SW 1271 (cell line): Measurements from ENCODE around the gene MYO7B.

Source experiments
- DNase-seq, 2 experiments: peaks; one replicate each; lab custom pipeline; 2025; lab: John Stamatoyannopoulos, UW

Gene MYO7B

GRCh38 chr2:127638361-127639110 lies 103.1 kb downstream of the MYO7B start:
- no peak for DNase-seq

- no peak for DNase-seq
Measured at GRCh38 chr2:127639111-127639474, 103.6 kb downstream of the MYO7B start.

GRCh38 chr2:127640082-127641072 lies 104.9 kb downstream of the MYO7B start:
- DNase-seq: no peak

GRCh38 chr2:127641133-127641532 lies 105.7 kb downstream of the MYO7B start:
- no peak for DNase-seq

- no peak for DNase-seq
Measured at GRCh38 chr2:127641846-127642507, 106.5 kb downstream of the MYO7B start.

GRCh38 chr2:127642706-127643438 lies 107.4 kb downstream of the MYO7B start:
- DNase-seq: no peak

- DNase-seq: no peak
Measured at GRCh38 chr2:127643439-127644065, 108.1 kb downstream of the MYO7B start.

- no peak for DNase-seq
Measured at GRCh38 chr2:127644066-127645025, 108.9 kb downstream of the MYO7B start.

- DNase-seq: no peak
Measured at GRCh38 chr2:127645026-127645394, 109.5 kb downstream of the MYO7B start.

- no peak for DNase-seq
Measured at GRCh38 chr2:127645395-127646291, 110.2 kb downstream of the MYO7B start, which contains the start of gene GPR17. TSS of gene GPR17 (plus strand) at chr2:127646153. CDS start at chr2:127650736, 4,583 bp downstream.

GRCh38 chr2:127646487-127647241 lies 111.2 kb downstream of the MYO7B start:
- DNase-seq: no peak

- no peak for DNase-seq
Measured at GRCh38 chr2:127647242-127648190, 112.0 kb downstream of the MYO7B start.

GRCh38 chr2:127648321-127648720 lies 112.8 kb downstream of the MYO7B start:
- no peak for DNase-seq

- no peak for DNase-seq
Measured at GRCh38 chr2:127649100-127649611, 113.7 kb downstream of the MYO7B start.

- peak; percentile 43 to 73 for DNase-seq
Measured at GRCh38 chr2:127649684-127650040, 114.2 kb downstream of the MYO7B start.

- no peak for DNase-seq
Measured at GRCh38 chr2:127650041-127650784, 114.7 kb downstream of the MYO7B start.
